Right cardiac atrium (tissue), 5 donors: ENCODE data around the gene IL22. TPM values are rescaled to one million over a fixed set of nuclear protein-coding genes. Genes with fewer than 3 reads are reported as not detected.
A peak's percentile ranks its signal among the peaks of the same experiment; 100 is the strongest.

ENCODE experiments used
- ATAC-seq, 2 donors: fragments of 200-7000 bp; cut with Tn5 transposase; one replicate each; pipeline versions ENCODE4 v1.8.0 to v1.9.1; 2020; ENCODE audit warnings: moderate library complexity in 2 of 2, mild to moderate bottlenecking in 1 of 2
- DNase-seq, 3 donors: peaks; one replicate each; pipeline ENCODE4 v3.0.0-alpha.2; 2020
- H3K27ac ChIP-seq: one replicate; pipeline ENCODE4 v1.5.1; 2013; ENCODE audit warnings: mild to moderate bottlenecking, low read length, control low read depth, moderate library complexity
- H3K27me3 ChIP-seq: one replicate; pipeline ENCODE4 v1.6.1; 2013; ENCODE audit not compliant: control insufficient read depth, insufficient read depth
- H3K4me1 ChIP-seq: one replicate; pipeline ENCODE4 v1.6.1; 2013; ENCODE audit warnings: low read length; ENCODE audit not compliant: control insufficient read depth, insufficient read depth
- H3K4me3 ChIP-seq: one replicate; pipeline ENCODE4 v1.5.1; 2013; ENCODE audit warnings: low read length, control low read depth
- H3K9me3 ChIP-seq: one replicate; pipeline ENCODE4 v1.6.1; 2013; ENCODE audit warnings: low read length; ENCODE audit not compliant: control insufficient read depth
- WGBS: extraction: QIAGEN DNeasy Blood & Tissue Kit; methylation state at CpG from one replicate; pipeline ENCODE4 v1.1.7; 2013; 5-methylcytosine and 5-hydroxymethylcytosine counted together
- intact Hi-C, 4 donors: fragments of 100-400 bp; cut with DNase I; formaldehyde crosslinking; loops; one replicate each; pipeline versions ENCODE4 v1.11.0 to v1.14.0; 2022 to 2023
- polyA plus RNA-seq: library from polyadenylated mRNA; stranded (reverse); fragments of 200-250 nt; gene quantifications from one replicate; pipeline ENCODE4 v1.2.3, GENCODE V29; 2013
- total RNA-seq, 4 donors: library from RNA; stranded (reverse); fragmentation: NEBNext Ultra II Directional; extraction: Animal tissue kit (Norgen Biotek cat#: 25700); gene quantifications; one replicate each; pipeline ENCODE4 v1.2.1, GENCODE V29; 2021
- donor health status: healthy with polysubstance abuse.
- donor health status: DM: no; HTN: yes; CAD: no.
- donor health status: DM: no; HTN: no; CAD: no.
- donor health status: DM: no; HTN: yes; CAD: no; lungs with severe emphysema.
- donor health status: DM: yes; HTN: yes; CAD: no.

The IL22 gene
- total and polyA plus RNA-seq, 5 donors, result not detected

DNA sequence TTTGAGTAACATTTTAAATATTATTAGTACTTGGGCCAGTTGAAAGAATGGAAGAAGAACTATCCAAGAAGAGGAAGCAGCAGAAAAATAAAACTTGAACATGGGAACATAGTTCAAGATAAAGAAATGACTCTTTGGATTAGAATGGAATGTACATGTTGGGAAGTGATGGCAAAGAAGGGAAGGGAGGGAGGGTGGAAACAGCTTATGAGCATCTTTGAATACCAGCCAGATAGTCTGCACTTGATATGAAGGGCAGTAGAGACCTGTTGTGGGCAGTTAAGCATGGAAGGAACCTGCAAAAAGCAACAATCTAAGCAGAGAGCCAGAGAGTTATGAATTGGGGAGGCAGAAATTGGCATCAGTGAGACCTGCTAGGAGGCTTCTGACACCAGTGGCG lies 10.0 kb upstream of the IL22 start:
- no peak overlapping the region for H3K4me3 ChIP-seq
- H3K27ac ChIP-seq, result no peak overlapping the region
- ATAC-seq (no peak), DNase-seq (no peak)
- intact Hi-C loops, result no loop called here
- no peaks in the 10 kb centered on the region for H3K9me3 ChIP-seq
- WGBS, result 37% methylated on average over 1 of the region's 1 CpG
- no peaks in the 10 kb centered on the region for H3K4me1 ChIP-seq
- H3K27me3 ChIP-seq, result no peaks in the 10 kb centered on the region

DNA sequence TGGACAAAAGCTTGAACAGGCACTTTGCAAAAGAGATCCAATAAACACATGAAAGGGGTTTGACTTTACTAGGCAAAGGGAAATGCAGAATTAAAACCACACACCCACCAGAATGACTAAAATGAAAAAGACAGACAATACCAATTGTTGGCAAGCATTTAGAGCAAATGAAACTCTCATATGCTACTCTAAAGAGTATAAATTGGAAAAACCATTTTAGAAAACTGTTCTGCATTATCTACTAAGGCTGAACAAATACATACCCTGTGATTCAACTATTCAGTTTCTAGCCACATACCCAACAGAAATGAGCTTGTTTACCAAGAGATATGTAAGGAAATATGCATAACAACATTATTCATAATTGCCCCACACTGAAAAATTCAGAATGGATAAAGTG lies 8.5 kb upstream of the IL22 start:
- no peaks in the 10 kb centered on the region for H3K4me1 ChIP-seq

GRCh38 chr12:68260153-68260552 lies 6.7 kb upstream of the IL22 start:
- 81% methylated on average over 3 of the region's 3 CpGs for WGBS

More for the DNA sequence above, 8.5 kb upstream of the IL22 start:
- Histone ChIP-seq H3K4me3 (no peak overlapping the region), H3K27ac (no peak overlapping the region), H3K27me3 (no peaks in the 10 kb centered on the region), H3K9me3 (no peaks in the 10 kb centered on the region)
- no peak for DNase-seq
- ATAC-seq, result no peak
- intact Hi-C loops, result no loop called here

GRCh38 chr12:68259318-68259940 lies 6.0 kb upstream of the IL22 start:
- 77% methylated on average over 3 of the region's 3 CpGs for WGBS
- no peak overlapping the region for H3K27ac ChIP-seq
- H3K9me3 ChIP-seq, result no peaks in the 10 kb centered on the region
- no peaks in the 10 kb centered on the region for H3K4me1 ChIP-seq
- H3K27me3 ChIP-seq, result no peaks in the 10 kb centered on the region
- intact Hi-C loops, result no loop called here
- H3K4me3 ChIP-seq, result no peak overlapping the region
- DNase-seq (no peak), ATAC-seq (no peak)

More at GRCh38 chr12:68260153-68260552, 6.7 kb upstream of the IL22 start:
- no peaks in the 10 kb centered on the region for H3K9me3 ChIP-seq
- DNase-seq (no peak), ATAC-seq (no peak)
- no peaks in the 10 kb centered on the region for H3K27me3 ChIP-seq
- intact Hi-C loops, result no loop called here
- no peaks in the 10 kb centered on the region for H3K4me1 ChIP-seq
- H3K4me3 ChIP-seq, result no peak overlapping the region
- H3K27ac ChIP-seq, result no peak overlapping the region

DNA sequence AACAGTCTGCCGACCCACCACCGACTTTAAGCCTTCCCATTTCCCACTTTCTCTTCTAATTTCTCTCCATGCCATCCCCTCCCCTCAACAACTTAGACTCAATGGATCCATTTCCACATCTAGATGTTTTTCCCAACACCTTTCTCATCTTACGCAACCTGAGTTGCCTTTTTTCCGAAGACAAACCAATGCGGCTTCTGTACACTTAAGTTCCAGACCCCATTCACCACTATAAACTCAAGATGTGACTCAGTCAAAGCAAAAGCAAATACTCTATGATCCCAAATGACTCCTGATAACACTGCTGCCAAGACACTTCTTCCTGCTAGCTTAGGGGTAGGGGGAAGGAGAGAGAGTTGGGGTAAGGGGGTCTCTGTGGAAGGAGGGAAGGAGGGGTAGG lies 1.3 kb downstream of the IL22 start:
- DNase-seq, result no peak
- no peaks in the 10 kb centered on the region for H3K9me3 ChIP-seq
- H3K27ac ChIP-seq, result no peak overlapping the region
- intact Hi-C loops, result no loop called here
- no peaks in the 10 kb centered on the region for H3K27me3 ChIP-seq
- H3K4me1 ChIP-seq, result no peaks in the 10 kb centered on the region
- WGBS, result 95% methylated on average over 5 of the region's 5 CpGs
- ATAC-seq, result no peak
- no peak overlapping the region for H3K4me3 ChIP-seq

DNA sequence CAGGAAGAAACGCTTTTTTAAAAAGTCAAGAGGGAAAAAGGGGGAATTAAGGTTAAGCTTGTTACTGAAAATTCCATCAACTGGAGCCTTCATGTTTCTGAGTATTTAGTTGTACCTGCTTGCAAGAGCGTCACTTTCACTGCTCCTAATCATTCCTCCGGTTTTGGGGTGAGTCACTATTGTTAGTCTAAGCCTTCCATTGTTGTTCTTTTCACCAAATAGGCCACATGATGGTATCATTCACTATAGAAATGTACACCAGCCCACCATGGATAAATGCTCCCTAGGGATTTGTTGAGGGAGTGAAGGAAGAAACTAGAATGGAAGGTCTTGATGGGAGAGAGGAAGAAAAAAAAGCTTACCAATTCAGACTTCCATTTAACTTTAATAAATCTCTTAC lies 3.0 kb downstream of the IL22 start:
- ATAC-seq (no peak), DNase-seq (no peak)
- intact Hi-C loops, result no loop called here
- H3K9me3 ChIP-seq, result no peaks in the 10 kb centered on the region
- H3K4me3 ChIP-seq, result no peak overlapping the region
- no peak overlapping the region for H3K27ac ChIP-seq
- no peaks in the 10 kb centered on the region for H3K27me3 ChIP-seq
- 82% methylated on average over 3 of the region's 3 CpGs for WGBS
- H3K4me1 ChIP-seq, result no peaks in the 10 kb centered on the region

DNA sequence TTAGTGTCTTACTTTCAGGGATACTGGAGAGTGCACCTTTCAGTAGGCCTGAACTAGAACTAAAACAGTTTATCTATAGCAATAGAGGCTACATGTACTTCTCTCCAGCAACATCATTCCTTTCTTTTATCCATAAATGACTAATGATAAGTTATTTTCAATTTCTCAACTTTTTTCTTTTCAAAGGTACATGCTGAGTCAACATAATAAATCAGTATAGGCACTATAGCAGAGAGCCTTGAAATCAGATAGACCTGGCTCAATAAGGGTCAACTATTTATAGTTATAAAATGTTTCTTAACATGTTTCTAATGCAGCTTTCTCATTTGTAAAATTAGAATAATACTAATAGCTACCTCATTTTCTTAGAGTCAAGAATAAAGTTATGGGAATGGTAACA lies 5.6 kb downstream of the IL22 start:
- no peak for DNase-seq
- no peak for ATAC-seq
- Histone ChIP-seq H3K9me3 (no peaks in the 10 kb centered on the region), H3K27ac (no peak overlapping the region), H3K4me1 (no peaks in the 10 kb centered on the region), H3K27me3 (no peaks in the 10 kb centered on the region), H3K4me3 (no peak overlapping the region)
- intact Hi-C loops, result no loop called here

GRCh38 chr12:68246350-68246749 lies 7.1 kb downstream of the IL22 start:
- Histone ChIP-seq H3K4me3 (no peak overlapping the region), H3K4me1 (no peaks in the 10 kb centered on the region), H3K27ac (no peak overlapping the region), H3K9me3 (no peaks in the 10 kb centered on the region), H3K27me3 (no peaks in the 10 kb centered on the region)
- DNase-seq (no peak), ATAC-seq (no peak)
- 91% methylated on average over 6 of the region's 6 CpGs for WGBS
- intact Hi-C loops, result no loop called here

GRCh38 chr12:68245180-68246021 lies 8.0 kb downstream of the IL22 start:
- 19% methylated on average over 6 of the region's 6 CpGs for WGBS
- Histone ChIP-seq H3K9me3 (no peaks in the 10 kb centered on the region), H3K27ac (no peak overlapping the region), H3K4me3 (peak overlapping the region; percentile 46), H3K27me3 (no peaks in the 10 kb centered on the region), H3K4me1 (no peaks in the 10 kb centered on the region)
- ATAC-seq (peak in 1 of 2 donors; percentile 57), DNase-seq (peak in 2 of 3 donors; percentile 48 to 49)
- intact Hi-C loops, result no loop called here

GRCh38 chr12:68242777-68243176 lies 10.6 kb downstream of the IL22 start:
- H3K27ac ChIP-seq, result no peak overlapping the region
- no peaks in the 10 kb centered on the region for H3K9me3 ChIP-seq
- ATAC-seq (no peak), DNase-seq (no peak)
- H3K27me3 ChIP-seq, result no peaks in the 10 kb centered on the region
- no peaks in the 10 kb centered on the region for H3K4me1 ChIP-seq
- intact Hi-C loops, result loop anchor here in 1 of 4 donors (5.0 kb wide), 1 partner anchor 75 kb away; no protein-coding TSS in a partner anchor
- H3K4me3 ChIP-seq, result no peak overlapping the region

- intact Hi-C loops, result loop anchor here in 1 of 4 donors (5.0 kb wide), 1 partner anchor 76 kb away; no protein-coding TSS in a partner anchor
- ATAC-seq (peak; percentile 82 to 83), DNase-seq (no peak)
- WGBS, result 4% methylated on average over 1 of the region's 1 CpG
- H3K9me3 ChIP-seq, result no peaks in the 10 kb centered on the region
- H3K27ac ChIP-seq, result no peak overlapping the region
- H3K4me1 ChIP-seq, result no peaks in the 10 kb centered on the region
- H3K27me3 ChIP-seq, result no peaks in the 10 kb centered on the region
- no peak overlapping the region for H3K4me3 ChIP-seq
Measured at GRCh38 chr12:68240975-68241374, 12.4 kb downstream of the IL22 start.
